Common myeloid progenitor, CD34-positive (primary cell): ENCODE data around the gene POLR2C.

Experiments
- CTCF ChIA-PET: fragments of 350-600 bp; sonication (Branson Sonifier 250); formaldehyde crosslinking; loops from one replicate; lab custom pipeline; 2021; ENCODE audit warnings: antibody characterized with exemption; lab: Charles Lee
- POLR2A ChIA-PET: fragments of 350-600 bp; sonication (Branson Sonifier 250); formaldehyde crosslinking; loops from one replicate; lab custom pipeline; 2021; ENCODE audit warnings: antibody characterized with exemption; lab: Charles Lee
- DNase-seq, 3 donors: peaks; one replicate each; pipeline versions ENCODE4 v3.0.0 to v3.0.0-alpha.2; 2013
- H3K27ac ChIP-seq, 2 experiments: 1 replicate in 1 of 2; 2 replicates in 1 of 2; pipeline ENCODE4 v1.7.0; 2013; ENCODE audit warnings: inconsistent platforms in 2 of 2, low read length in 2 of 2, mild to moderate bottlenecking in 2 of 2, low read depth in 1 of 2, moderate library complexity in 1 of 2; ENCODE audit not compliant: severe bottlenecking in 2 of 2, insufficient read depth in 1 of 2, poor library complexity in 1 of 2
- H3K27me3 ChIP-seq, 5 experiments: replicated peaks in 2 of 5; 1 replicate in 3 of 5; 2 replicates in 2 of 5; pipeline versions ENCODE4 v1.6.1 to v1.7.0; 2013; ENCODE audit warnings: low read length in 4 of 5, mild to moderate bottlenecking in 2 of 5, moderate library complexity in 2 of 5, inconsistent platforms in 1 of 5; ENCODE audit not compliant: insufficient read depth in 5 of 5, control insufficient read depth in 4 of 5
- H3K36me3 ChIP-seq, 4 experiments: 1 replicate in 2 of 4; 2 replicates in 2 of 4; pipeline versions ENCODE4 v1.6.1 to v1.7.0; 2013; ENCODE audit warnings: low read length in 3 of 4, control low read depth in 1 of 4, mild to moderate bottlenecking in 1 of 4; ENCODE audit not compliant: control insufficient read depth in 4 of 4, insufficient read depth in 4 of 4
- H3K4me1 ChIP-seq, 4 experiments: 1 replicate in 3 of 4; 2 replicates in 1 of 4; pipeline versions ENCODE4 v1.6.1 to v1.7.1; 2013; ENCODE audit warnings: low read length in 3 of 4, mild to moderate bottlenecking in 3 of 4, control low read depth in 1 of 4, inconsistent platforms in 1 of 4, moderate library complexity in 1 of 4; ENCODE audit not compliant: control insufficient read depth in 4 of 4, insufficient read depth in 4 of 4; ENCODE audit errors: control extremely low read depth in 1 of 4
- H3K4me3 ChIP-seq, 7 experiments: 1 replicate in 4 of 7; 2 replicates in 3 of 7; pipeline versions ENCODE4 v1.5.1 to v1.7.0; 2013; ENCODE audit warnings: mild to moderate bottlenecking in 7 of 7, low read length in 6 of 7, moderate library complexity in 6 of 7, inconsistent platforms in 2 of 7, low read depth in 2 of 7, control low read depth in 1 of 7; ENCODE audit not compliant: insufficient read depth in 4 of 7, control insufficient read depth in 1 of 7; ENCODE audit errors: extremely low read depth in 1 of 7
- H3K9me3 ChIP-seq, 5 experiments: 1 replicate in 4 of 5; 2 replicates in 1 of 5; pipeline versions ENCODE4 v1.6.1 to v1.7.1; 2013; ENCODE audit warnings: low read length in 4 of 5, mild to moderate bottlenecking in 2 of 5, inconsistent platforms in 1 of 5, low read depth in 1 of 5, moderate library complexity in 1 of 5; ENCODE audit not compliant: control insufficient read depth in 4 of 5, insufficient read depth in 2 of 5; ENCODE audit errors: control extremely low read depth in 1 of 5
- WGBS: methylation state at CpG from one replicate; pipeline ENCODE4 v1.1.5; 2013; ENCODE audit not compliant: insufficient coverage; 5-methylcytosine and 5-hydroxymethylcytosine counted together

Gene POLR2C

DNA sequence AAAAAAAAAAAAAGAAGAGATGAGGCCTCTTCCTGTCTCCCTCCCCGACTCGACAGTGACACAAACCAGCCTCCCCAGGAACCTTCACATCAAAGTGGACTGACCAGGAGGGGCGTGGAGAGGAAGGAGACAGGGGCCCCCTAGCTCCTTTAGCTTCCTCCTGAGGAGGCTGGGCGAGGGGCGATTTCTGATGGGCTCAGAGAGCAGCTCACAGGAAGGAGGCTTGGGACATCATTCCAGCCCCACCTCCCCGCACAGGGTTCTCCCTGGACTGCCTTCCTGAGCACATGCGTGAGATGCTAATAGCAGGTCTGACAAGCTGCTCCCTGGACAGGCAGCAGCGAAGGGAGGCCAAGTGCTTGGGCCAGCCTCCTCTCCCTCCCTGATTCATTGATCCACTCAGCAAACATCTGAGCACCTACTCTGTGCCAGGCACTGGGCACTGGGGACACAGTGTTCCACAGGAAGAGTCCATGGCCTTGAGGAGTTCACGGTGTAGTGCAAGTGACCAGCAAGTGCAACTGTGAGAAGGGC lies 38.2 kb downstream of the POLR2C start:
- ChIA-PET POLR2A (interaction anchor here (0.6 kb wide), 1 partner anchor 270 kb away, joined by 4 read pairs; no protein-coding TSS in a partner anchor), CTCF (interaction anchor here (1.6 to 1.9 kb wide), 3 partner anchors 11 to 19 kb away, joined by 5 to 7 read pairs (median 5); no protein-coding TSS in a partner anchor)
- DNase-seq, result peak in 1 of 3 donors; percentile 38
- Histone ChIP-seq H3K4me3 (no peak overlapping the region), H3K27me3 (no peaks in the 10 kb centered on the region), H3K27ac (no peak overlapping the region), H3K9me3 (no peaks in the 10 kb centered on the region), H3K36me3 (no peaks in the 10 kb centered on the region), H3K4me1 (peaks cover 0 to 20% (median 7%) of the 10 kb centered on the region in 4 experiments)
- 62% methylated on average over 4 of the region's 9 CpGs for WGBS

GRCh38 chr16:57501492-57501891 lies 39.0 kb downstream of the POLR2C start:
- H3K36me3 ChIP-seq, result no peaks in the 10 kb centered on the region
- H3K27ac ChIP-seq, result no peak overlapping the region
- no peaks in the 10 kb centered on the region for H3K9me3 ChIP-seq
- no peaks in the 10 kb centered on the region for H3K27me3 ChIP-seq
- DNase-seq, result no peak
- H3K4me3 ChIP-seq, result no peak overlapping the region
- WGBS, result 83% methylated on average over 5 of the region's 7 CpGs
- H3K4me1 ChIP-seq, result peaks cover 0 to 20% (median 7%) of the 10 kb centered on the region in 4 experiments
- CTCF ChIA-PET, result interaction anchor here (0.6 to 1.9 kb wide), 3 partner anchors 12 to 149 kb away, joined by 3 to 5 read pairs (median 5); no protein-coding TSS in a partner anchor
- POLR2A ChIA-PET, result no interaction called here

- no peaks in the 10 kb centered on the region for H3K36me3 ChIP-seq
- H3K4me1 ChIP-seq, result peaks cover 0 to 20% (median 7%) of the 10 kb centered on the region in 4 experiments
- CTCF ChIA-PET, result interaction anchor here (1.9 kb wide), 1 partner anchor 12 kb away, joined by 5 read pairs; no protein-coding TSS in a partner anchor
- H3K4me3 ChIP-seq, result no peak overlapping the region
- no peaks in the 10 kb centered on the region for H3K27me3 ChIP-seq
- H3K9me3 ChIP-seq, result no peaks in the 10 kb centered on the region
- DNase-seq, result no peak
- POLR2A ChIA-PET, result no interaction called here
- WGBS, result 93% methylated on average over 11 of the region's 12 CpGs
- H3K27ac ChIP-seq, result no peak overlapping the region
Measured at GRCh38 chr16:57502048-57502775, 39.7 kb downstream of the POLR2C start.

- Histone ChIP-seq H3K4me1 (peaks cover 0 to 20% (median 7%) of the 10 kb centered on the region in 4 experiments), H3K27me3 (no peaks in the 10 kb centered on the region), H3K27ac (no peak overlapping the region), H3K4me3 (no peak overlapping the region), H3K36me3 (no peaks in the 10 kb centered on the region), H3K9me3 (no peaks in the 10 kb centered on the region)
- CTCF ChIA-PET, result interaction anchor here (1.0 to 1.3 kb wide), 3 partner anchors 16 to 203 kb away, joined by 3 read pairs; no protein-coding TSS in a partner anchor
- no peak for DNase-seq
- 95% methylated on average over 15 of the region's 15 CpGs for WGBS
- POLR2A ChIA-PET, result no interaction called here
Measured at GRCh38 chr16:57503366-57503765, 40.9 kb downstream of the POLR2C start.

GRCh38 chr16:57504001-57504400 lies 41.5 kb downstream of the POLR2C start:
- no peaks in the 10 kb centered on the region for H3K36me3 ChIP-seq
- H3K4me3 ChIP-seq, result no peak overlapping the region
- WGBS, result 100% methylated on average over 1 of the region's 6 CpGs
- POLR2A ChIA-PET, result no interaction called here
- H3K4me1 ChIP-seq, result peaks cover 0 to 20% (median 7%) of the 10 kb centered on the region in 4 experiments
- CTCF ChIA-PET, result interaction anchor here (1.0 to 2.5 kb wide), 4 partner anchors 14 to 203 kb away, joined by 3 to 8 read pairs (median 3); no protein-coding TSS in a partner anchor
- no peaks in the 10 kb centered on the region for H3K9me3 ChIP-seq
- no peak for DNase-seq
- H3K27me3 ChIP-seq, result no peaks in the 10 kb centered on the region
- H3K27ac ChIP-seq, result no peak overlapping the region

GRCh38 chr16:57504491-57504890 lies 42.0 kb downstream of the POLR2C start:
- no peaks in the 10 kb centered on the region for H3K27me3 ChIP-seq
- POLR2A ChIA-PET, result no interaction called here
- H3K36me3 ChIP-seq, result no peaks in the 10 kb centered on the region
- peaks cover 0 to 20% (median 7%) of the 10 kb centered on the region in 4 experiments for H3K4me1 ChIP-seq
- H3K27ac ChIP-seq, result no peak overlapping the region
- WGBS, result 94% methylated on average over 4 of the region's 5 CpGs
- no peak for DNase-seq
- no peaks in the 10 kb centered on the region for H3K9me3 ChIP-seq
- CTCF ChIA-PET, result interaction anchor here (1.2 to 2.5 kb wide), 3 partner anchors 13 to 30 kb away, joined by 3 to 8 read pairs (median 3); no protein-coding TSS in a partner anchor
- no peak overlapping the region for H3K4me3 ChIP-seq

GRCh38 chr16:57505169-57505568 lies 42.7 kb downstream of the POLR2C start:
- ChIA-PET POLR2A (no interaction called here), CTCF (interaction anchor here (0.8 to 2.5 kb wide), 3 partner anchors 13 to 27 kb away, joined by 3 to 8 read pairs (median 3); no protein-coding TSS in a partner anchor)
- 90% methylated on average over 5 of the region's 6 CpGs for WGBS
- Histone ChIP-seq H3K36me3 (no peaks in the 10 kb centered on the region), H3K4me3 (no peak overlapping the region), H3K27me3 (no peaks in the 10 kb centered on the region), H3K27ac (no peak overlapping the region), H3K9me3 (no peaks in the 10 kb centered on the region), H3K4me1 (peaks cover 0 to 15% (median 6%) of the 10 kb centered on the region in 4 experiments)
- no peak for DNase-seq
